CD4-positive, alpha-beta T cell treated with Interleukin-15 for 4 hours (primary cell): ENCODE measurements around the gene DPPA3.
"Not testable (repeated sequence)": the region's sequence is repeated elsewhere in the genome, so short reads cannot be mapped to it uniquely, and the experiment has no call there.

ENCODE experiments used
- DNase-seq: peaks from one replicate; pipeline ENCODE4 v3.0.0-alpha.2; 2020; ENCODE audit warnings: low spot score

DPPA3 gene

DNA sequence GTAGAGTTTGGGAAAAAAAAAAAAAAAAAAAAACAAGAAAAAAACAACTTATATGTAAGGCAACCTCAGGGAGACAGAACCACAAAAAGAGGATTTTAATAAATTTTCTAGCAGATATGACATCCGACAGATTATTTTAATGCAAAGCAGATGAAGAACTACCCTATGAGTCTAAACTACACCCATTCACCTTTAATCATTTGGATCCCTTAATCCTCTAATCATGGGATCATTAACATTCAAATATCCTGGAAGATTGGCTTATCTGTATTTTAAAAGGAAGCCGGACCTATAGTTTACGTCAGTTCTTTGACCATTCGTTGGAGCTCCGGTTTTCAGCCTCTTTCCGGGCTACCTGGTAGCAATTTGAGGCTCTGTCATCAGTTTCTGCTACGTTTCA is at the start of gene DPPA3:
DPPA3 (plus strand) TSS at position 301 of the 400 bp plus-strand sequence. CDS start 138 bp downstream, outside the sequence.
- DNase-seq, result no peak

DNA sequence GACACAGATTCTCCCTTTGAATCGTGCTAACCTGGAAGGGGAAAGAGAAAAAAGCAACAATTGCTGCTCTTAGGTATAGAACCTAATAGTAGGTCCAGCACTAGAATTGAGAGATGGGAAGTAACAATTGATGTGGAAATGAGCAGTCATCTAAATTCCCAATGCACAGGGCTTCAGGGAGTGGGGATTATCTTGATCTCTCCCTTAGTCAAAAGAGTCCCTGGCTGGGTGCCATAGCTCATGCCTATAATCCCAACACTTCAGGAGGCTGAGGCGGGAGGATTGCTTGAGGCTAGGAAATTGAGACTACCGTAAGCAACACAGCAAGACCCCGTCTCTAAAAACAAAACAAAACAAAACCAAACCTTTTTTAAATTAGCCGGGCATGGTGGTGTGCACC is 49.5 kb upstream of the DPPA3 start:
- no peak for DNase-seq

DNA sequence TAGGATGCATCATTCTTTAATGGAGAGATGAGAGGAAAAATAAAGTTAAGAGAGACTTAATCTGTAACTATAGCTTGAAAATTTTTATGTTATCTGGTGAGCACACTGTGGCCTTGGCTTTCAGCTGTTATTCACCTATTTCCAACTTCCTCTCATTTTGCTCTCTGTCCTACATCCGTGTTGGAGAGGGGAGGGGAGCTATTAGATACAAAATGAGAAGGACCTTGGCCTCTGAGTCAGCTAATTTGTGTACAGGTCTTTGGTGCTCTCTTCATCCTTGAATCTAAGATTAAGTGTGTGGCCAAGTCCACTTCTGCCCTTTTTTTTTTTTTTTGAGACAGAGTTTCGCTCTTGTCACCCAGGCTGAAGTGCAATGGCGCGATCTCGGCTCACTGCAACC is 44.6 kb upstream of the DPPA3 start:
- DNase-seq, result no peak

DNA sequence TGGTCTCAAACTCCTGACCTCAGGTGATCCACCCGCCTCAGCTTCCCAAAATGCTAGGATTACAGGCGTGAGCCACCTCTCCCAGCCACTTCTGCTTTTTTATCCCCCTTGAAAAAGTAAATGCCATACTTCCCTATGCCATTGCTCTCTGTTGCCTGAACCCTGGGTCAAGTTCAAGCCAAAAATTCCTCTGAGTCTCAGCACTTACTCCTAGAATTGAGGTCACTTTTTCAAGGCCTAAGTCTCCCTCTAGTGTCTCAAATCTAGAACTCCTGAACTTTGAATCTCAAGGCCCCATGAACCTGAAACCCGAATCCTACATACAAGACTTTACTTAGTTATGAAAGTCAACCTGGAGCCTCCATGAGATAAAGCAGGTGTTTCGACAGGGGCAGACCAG is 44.1 kb upstream of the DPPA3 start:
- DNase-seq, result no peak

DNA sequence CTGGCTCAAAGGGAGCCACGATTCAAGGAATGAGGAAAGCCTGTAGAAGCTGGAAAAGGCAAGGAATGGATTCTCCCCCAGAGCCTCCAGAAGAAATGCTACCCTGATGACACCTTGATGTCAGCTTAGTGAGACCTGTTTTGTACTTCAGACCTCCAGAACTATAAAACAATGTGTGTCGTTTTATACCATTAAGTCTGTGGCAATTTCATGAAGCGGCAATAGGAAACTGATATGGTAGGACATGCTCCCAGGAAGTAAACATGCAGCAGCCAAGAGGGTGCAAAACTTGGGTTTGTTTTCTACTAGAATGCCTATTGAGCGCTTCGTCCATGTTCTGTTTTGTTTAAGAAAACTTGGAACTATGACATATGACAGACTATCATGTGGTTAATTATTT is 43.1 kb upstream of the DPPA3 start:
- no peak for DNase-seq

DNA sequence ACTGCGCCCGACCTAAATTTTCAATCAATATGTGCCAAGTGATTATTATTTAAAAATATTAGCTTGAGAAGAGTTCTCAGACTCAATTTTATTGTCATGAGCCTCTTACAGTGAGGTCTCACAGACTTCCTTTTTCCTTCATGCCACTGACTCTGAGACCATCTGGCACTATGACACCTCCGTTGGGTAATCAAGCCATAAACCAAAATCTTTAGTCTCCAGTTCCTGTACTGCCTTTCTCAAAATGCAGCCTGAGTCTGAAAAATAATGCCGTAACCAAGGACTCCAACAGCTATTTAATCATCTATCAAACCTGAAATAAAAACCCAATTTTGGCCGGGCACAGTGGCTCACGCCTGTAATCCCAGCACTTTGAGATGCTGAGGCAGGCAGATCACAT is 35.8 kb upstream of the DPPA3 start:
- not testable (repeated sequence) for DNase-seq

DNA sequence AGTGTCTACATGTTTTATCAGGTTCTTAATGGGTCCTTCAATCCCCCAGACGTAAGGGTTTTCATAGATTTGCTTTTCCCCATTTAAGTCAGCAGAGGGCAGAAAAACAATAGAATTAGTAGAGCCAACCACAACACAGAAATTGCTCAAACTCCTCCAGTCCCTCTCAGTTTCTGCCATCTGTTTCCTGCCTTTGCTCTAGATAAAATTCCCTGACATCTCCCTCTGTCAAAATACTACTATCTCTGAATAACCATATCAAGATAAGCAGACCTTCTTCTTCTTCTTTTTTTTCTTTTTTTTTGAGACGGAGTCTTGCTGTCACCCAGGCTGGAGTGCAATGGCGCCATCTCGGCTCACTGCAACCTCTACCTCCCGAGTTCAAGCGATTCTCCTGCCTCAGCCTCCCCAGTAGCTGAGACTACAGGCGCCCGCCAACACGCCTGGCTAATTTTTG is 33.8 kb upstream of the DPPA3 start:
- peak; percentile 2 for DNase-seq

DNA sequence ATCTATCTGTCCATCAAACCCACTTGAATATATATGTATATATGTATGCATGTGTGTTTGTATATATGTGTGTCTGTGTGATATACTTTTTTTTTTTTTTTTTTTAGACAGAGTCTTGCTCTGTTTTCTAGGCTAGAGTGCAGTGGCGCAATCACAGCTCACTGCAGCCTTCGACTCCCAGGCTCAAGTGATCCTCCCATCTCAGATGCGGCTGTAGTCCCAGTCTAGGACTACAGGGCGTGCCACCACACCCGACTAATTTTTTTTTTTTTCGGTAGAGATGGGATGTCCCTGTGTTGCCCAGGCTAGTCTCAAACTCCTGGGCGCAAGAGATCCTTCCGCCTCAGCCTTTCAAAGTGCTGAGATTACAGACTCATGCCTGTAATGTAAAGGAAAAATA is 32.5 kb upstream of the DPPA3 start:
- DNase-seq, result no peak

DNA sequence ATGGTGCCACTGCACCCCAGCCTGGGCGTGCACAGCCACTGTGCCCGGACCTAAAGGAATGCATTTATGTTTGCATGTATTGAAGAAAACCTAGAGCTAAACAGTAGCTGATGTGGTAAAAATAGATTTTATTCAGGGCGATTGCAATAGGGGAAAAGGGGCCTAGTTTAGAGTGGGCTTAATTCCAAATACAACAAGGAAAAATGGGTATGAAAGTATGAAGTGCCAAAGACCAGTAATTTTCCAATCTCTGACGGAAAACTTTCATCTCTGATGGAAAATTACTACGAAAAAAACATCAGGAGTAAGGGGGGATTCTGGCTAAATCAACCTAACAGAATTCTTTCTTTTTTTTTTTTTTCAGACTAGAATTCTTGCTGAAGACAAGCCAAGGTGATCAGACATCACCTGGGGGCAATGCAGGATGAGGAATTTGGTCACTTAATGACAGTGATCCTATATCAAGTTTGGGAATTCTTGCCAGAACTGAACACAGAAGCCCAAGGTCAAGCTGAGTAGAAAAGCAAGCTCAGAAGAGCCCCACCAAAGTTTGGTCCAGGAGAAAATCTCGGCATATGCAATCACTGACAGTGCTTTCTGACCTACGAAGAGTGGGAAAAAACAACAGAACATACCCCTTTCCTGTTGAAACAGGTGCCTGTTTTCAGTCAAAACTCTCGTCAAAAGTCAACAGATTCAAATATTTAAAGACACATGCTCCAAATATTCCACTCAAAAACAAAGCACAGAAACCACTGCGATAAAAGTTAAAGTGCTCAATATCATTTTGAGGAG is 31.8 kb upstream of the DPPA3 start:
- no peak for DNase-seq

DNA sequence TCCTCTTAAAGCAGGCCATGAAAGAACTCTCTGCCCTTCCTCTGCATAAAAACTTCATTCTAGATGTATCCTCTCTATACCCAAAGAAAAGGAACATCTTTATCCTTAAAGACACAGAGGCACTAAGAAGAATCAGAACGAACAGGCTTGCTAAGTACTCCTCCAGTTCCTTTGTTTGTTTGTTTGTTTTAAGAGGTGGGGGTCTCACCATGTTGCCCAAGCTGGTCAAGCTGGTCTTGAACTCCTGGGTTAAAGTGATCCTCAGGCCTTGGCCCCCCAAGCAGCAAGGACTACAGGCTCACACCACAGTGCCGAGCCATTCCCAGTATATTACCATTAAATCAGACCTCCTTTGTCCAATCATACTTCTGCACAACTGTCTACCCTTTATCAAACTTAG is 29.7 kb upstream of the DPPA3 start:
- DNase-seq, result no peak

DNA sequence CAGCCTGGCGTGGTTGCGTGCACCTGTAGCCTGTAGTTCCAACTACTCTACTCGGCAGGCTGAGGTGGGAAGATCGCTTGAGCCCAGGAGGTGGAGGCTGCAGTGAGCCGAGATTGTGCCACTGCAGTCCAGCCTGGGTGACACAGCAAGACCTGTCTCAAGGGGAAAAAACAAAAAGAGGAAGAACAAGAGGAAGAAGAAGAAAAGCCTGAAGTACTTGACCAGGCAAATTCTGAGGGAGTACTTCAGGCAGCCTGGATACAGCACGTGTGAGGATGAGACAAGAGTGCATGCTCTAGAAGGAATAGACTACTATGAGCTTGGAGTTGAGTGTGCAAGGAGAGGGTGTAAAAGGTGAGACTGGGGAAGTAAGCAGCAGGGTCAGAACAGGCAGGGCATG is 17.4 kb upstream of the DPPA3 start:
- no peak for DNase-seq

DNA sequence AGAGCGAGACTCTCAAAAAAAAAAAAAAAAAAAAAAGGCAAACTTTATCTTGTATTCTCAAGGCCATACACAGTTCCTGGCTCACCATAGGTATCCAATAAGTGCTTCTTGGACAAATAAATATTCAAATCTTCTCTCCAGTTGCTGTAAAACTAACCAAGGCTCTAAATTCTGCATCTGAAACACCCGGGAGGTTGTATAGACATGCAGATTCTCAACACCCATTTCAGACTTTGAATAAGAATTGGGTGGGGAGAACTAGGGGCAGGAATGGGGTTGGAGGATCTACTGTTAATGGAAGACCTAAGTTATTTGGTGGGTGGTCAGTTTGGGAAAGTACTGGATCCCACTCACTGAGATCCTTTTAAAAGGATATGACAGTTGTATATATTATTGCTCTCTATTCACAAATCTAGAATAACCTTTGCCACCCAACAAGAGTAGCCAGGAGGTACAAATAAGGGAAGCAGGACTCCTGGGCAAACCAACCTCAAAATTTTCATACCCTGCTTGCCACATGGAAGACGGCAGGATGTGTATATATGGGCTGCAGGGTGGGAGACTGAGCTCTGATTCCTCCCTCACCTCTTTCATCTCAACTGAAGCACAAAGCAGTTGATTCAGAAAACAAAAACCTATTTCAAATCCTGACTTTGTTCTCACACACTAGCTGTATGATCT is 16.5 kb upstream of the DPPA3 start:
- DNase-seq, result no peak

DNA sequence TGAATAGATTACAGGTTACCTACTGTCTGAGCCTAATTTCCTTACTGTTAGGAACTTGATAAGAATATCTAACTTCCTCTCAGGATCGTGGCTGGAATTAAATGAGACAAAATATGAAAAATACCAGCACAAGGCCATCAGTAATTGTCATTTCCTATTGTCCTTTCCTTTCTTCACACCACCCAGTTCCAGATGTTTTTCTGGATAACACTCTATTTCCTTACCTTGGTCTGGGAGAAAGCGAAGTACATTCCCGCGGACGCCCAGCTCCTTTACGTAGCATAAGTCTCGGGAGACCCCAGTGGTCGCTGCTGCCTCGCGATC is 16.0 kb upstream of the DPPA3 start:
- DNase-seq, result no peak

DNA sequence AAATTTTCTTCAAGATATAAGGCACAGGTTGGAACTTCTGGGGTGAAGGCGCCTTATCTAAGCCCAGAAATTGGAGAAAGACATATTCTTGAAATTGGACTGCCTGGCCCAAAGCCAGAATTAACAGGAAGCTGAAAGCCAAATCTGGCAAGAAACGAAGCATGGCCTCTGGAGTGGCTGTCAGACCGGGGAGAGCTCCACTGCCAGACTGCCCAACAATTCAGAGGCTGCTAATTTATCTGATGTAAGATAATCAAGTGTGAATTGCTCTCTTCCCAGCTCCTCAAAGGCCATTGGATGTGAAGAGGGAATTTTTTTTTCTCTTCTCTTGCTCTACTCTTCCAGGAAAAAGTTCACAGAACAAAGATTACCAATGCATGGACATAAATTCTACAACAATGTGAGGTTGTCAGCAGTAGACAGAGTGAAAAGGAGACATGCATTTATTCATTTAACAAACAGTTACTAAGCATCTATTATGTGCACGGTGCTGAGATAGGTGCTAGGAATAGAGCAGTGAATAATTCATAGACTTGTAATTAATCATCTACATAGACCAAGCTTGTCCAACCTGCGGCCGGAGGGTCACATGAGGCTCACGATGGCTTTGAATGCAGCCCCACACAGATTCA is 15.6 kb upstream of the DPPA3 start, which contains the start of gene GDF3:
GDF3 (minus strand) TSS at position 210 of the 632 bp plus-strand sequence; CDS start at position 163, 47 bp downstream.
- DNase-seq, result no peak

DNA sequence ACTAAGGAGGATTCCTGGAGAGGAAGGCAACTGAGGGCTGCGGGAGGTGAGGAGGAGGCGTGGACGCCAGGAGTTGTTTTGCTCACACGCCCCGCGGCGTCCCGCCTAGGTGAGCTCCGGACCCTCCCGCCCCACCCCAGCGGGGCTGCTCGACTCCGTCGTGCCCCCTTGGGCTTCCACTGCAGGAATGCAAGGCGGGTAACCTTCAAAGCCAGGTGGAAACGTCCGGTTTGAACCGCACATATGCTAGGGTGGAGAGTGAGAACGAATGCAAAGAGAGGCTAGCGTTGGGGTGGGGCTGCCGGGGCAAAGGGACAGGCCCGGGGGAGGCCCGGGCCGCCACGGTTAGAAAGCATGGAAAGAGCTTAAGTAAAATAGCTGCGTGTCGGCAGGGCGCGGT is 5.4 kb upstream of the DPPA3 start:
- no peak for DNase-seq

DNA sequence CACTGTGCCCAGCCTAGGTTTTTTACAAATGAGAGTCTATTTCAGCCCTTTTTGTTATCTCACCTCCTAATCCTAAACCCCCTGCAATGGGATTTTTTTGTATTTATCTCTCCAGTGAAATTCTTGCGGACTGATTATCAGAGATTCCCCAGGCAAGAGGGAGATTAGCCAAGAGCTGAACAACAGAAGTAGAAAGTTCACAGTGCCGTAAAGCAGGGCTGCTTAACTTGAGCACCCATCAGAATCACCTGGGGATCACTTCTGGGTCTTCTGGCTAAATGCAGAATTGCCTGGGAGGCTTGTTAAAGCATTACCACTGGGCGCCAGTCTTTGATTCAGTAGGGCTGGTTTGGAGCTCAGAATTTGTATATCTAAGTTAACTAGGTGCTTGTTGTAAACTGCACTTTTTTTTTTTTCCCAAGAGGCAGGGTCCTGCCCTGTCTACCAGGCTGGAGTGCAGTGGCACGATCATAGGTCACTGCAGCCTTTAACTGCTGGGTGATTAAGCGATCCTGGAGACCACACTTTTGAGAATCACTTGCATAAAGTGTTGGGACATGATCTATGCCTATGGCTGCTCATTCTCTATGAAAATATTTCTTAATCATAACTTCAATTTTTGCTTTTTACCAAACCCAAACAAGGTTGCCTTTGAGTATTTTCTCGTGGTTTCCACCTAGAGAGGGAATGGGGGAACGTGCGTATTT is 1.1 kb upstream of the DPPA3 start:
- no peak for DNase-seq

DNA sequence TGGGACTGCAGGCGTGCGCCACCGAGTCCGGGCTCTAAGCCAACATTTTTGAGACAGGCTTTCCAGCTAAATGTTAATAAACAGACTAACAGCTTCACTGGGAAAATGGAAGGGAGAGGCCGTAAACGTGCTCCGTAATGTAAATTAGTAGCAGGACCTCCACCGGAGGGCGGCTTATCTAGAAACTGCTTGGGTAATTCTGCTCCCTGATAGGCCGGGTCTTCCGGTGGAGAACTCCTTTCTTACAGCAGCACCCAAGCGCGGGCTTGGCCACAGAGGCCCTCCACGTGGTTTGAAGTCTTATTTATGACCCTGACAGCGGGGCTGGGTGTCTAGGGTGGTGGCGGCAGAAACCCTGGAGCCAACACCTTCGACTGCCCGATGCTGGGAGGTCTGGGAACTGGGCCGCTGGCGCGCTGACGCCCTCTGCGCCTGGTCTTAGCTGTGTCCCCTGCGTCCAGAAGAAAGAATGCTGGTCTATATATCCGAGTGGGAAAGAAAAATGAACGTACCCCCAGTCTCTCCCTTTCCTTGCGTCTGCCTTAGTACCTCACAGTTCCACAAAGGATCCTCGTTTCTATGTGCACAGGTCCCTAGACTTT is 1.7 kb downstream of the DPPA3 start:
- no peak for DNase-seq

DNA sequence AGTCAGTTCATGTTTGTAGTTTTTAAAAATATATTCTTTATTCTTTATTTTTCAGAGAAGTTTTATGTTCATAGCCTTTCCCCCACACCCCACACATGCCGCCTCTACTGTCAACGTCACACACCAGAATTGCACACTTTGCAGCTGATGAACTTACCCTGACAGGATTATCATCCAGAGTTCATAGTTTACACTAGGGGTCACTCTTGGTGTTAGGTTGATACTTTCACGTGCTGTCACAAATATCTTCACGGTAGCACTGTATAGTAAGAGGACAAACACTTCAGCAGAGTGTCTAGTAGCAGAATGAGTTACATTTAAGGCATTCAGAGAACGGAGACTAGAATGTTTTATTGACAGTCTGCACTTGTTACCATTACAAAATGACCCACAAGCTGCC is 5.1 kb downstream of the DPPA3 start:
- DNase-seq, result no peak

DNA sequence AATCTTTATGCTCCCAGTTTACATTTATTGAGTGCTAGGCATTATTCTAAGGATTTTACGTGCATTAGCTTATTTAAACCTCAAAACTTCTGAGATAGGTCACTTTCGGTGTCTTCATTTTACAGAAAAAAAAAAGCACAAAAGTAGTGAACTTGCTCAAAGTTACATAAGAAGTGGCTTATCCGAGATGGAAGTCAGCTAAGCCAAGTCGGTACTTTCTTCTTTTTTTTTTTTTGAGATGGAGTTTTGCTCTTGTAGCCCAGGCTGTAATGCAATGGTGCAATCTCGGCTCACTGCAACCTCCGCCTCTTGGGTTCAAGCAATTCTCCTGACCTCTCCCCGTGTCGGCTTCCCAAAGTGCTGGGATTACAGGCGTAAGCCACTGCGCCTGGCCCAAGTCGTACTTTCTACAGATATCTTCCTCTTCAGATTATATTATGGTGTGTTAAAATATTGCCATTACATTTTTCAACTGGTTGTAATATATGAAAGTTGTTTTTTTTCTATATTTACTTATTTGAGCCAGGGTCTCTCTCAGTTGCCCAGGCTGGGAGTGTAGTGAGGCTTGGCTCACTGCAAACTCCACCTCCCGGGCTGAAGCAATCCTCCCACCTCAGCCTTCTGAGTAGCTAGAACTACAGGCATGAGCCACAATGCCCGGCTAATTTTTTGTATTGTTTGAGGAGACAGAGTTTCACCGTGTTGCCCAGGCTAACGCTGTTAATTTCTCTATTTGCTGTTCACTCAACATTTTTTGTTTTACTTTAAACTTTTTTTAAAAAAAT is 8.9 kb downstream of the DPPA3 start:
- no peak for DNase-seq

DNA sequence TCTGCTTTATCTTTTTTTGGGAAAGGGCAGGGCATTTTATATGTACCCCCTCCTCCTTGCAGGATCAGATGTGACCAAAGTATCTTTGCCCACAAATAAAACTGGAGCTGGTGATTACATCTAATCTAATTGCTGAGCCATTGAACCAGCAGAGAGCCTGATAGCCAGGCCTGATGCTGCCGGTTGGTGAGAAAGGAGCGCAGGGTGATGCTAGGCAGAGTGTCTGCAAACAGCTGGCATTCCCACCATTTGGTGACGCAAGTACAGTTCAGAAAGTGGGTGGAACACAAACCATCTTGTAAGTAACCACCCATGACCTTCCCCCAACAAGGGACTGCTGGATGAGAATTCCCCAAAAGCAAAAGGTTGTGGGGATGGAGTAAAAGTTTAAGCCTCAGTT is 12.7 kb downstream of the DPPA3 start:
- no peak for DNase-seq

DNA sequence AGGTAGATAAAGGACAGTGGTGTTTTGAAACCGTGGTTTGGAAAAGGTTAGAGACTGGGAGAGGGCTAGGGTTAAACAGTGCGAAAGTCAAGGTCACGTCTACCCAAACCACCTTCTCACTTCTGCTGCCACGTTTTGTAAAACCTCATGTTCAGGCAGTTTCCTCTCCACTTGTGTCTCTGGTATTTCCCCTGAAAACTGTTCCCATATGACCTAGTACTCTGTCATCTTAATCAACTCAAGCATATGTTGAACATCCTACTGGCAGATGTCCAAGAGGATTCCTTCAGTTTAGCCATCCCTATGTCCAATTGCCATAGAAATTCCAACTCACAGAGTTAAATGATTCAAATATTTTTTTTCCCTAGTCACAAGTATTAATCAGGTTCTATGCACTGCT is 18.5 kb downstream of the DPPA3 start:
- no peak for DNase-seq
